Activated CD8-positive, alpha-beta memory T cell treated with anti-CD3 and anti-CD28 coated beads, Interleukin-2, amount 50 U/mL, for 1 hour (primary cell): Measurements from ENCODE around the gene SLC29A1.

Experiments used
- DNase-seq: peaks from one replicate; pipeline ENCODE4 v3.0.0-alpha.2; 2020; ENCODE audit errors: extremely low read depth

The SLC29A1 gene

DNA sequence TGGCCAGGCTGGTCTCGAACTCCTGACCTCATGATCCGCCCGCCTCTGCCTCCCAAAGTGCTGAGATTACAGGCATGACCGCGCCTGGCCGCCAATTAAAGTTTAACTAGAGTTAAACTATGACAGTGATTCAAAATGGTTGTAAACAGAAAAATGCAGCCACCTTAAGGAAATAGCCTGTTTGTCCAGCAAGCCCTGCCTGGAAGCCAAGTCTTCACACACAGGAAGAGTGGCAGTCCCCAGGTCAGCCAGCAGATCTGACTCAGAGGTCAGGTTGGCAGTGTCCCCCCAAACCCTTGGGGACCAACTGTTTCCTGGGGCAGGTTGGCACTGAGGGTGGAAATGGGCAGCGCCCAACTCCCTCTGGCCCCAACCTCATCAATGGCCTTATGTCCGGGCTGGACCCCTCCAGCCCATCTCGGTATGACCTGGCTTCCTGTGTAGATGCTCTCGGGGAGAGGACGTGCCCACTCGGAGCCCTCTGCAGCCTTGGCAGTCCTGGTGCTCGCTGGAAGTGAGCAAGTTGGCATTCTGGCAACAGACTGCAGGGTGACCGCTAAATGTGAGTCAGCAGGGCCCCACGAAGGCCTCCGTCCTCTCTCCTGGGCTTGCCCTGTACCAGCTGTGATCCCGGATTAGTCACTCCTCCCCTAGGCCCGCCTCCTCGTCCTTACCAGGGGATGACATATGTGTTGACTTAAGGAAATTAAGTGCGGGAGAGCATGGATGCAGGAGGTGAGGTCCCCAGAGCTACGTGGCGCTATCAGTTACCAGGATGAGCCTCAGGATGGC is 13.8 kb downstream of the SLC29A1 start:
- no peak for DNase-seq

GRCh38 chr6:44237813-44238433 is 14.5 kb downstream of the SLC29A1 start:
- no peak for DNase-seq

DNA sequence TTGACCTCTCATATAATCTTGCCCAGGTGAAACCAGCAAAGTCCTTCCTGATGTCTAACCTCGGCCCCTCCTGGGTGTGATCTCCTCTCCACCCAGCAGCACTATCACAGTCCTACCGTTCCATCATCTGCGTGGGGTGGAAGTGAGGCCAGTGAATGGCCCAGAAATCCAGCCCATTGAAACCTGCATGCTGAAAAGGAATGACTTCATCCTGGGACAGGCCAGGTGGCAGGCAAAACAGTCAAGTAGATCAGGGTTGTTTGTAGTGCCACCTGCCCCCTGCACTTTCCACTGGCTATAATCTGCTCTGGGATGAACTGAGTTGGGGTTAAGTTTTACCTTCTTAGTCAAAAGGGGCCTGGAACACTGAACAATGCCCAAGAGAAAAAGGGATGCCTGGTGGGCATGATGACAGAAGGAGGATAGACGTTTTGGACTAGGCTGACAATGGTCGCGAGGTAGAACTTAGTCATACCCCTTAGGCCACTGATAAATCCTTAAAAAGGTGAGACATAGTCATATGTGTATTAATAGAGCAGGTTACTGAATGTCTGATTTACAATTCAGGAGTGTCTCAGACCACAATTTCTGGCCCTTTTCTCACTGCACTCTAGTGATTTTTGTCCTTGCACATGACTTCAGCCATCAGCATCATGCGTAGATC is 15.4 kb downstream of the SLC29A1 start:
- DNase-seq: no peak

GRCh38 chr6:44243345-44243744 is 19.9 kb downstream of the SLC29A1 start:
- no peak for DNase-seq

DNA sequence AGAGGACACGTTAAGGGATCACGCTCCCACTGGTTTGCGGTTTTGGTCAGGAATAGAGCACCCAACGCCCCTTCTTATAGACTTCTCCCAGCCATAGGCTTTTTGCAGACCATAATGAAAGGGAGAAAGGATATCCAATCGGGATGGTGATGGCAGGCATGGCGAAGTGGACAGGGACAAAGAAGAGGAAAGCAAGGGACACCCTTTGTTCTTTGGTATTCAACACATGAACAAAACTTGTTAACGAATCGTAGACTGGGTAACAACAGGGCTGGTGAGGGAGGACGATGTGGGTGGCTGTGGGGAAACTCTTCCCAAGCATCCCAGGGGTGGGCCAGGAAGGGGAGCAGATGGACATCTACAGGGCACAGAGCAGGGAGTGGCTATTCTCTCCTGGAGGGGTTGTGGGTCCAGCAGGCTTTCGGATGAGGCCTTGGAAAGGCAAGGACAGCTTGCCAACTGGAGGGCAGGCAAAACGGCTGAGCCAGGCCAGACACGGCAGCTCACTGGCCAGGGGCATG is 22.1 kb downstream of the SLC29A1 start:
- DNase-seq: no peak

GRCh38 chr6:44245912-44246662 is 22.7 kb downstream of the SLC29A1 start:
- DNase-seq: no peak

DNA sequence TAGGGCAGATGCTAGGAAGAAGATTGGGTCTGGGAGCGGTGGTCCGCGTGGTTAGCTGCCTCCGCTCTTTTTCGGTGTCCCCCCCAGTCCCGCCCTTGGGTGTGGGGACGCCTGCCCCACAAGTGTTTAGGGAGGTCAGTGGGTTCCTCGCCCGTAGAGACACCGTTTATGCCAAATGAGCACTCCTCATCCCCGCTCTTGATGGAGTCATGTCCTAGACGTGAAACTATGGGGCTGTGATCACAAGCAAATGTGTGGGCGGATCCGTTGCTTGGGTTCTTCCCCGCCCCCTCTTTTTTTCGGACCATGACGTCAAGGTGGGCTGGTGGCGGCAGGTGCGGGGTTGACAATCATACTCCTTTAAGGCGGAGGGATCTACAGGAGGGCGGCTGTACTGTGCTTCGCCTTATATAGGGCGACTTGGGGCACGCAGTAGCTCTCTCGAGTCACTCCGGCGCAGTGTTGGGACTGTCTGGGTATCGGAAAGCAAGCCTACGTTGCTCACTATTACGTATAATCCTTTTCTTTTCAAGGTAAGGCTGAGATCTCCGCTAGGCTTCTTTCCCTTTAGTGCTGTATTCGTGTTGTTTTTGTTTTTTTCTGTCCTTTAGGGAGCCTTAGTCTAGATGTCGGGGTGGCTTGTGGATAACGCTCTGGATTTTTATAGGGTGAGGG is 23.4 kb downstream of the SLC29A1 start, which contains the start of gene HSP90AB1:
HSP90AB1 (plus strand) TSS at position 439 of the 675 bp plus-strand sequence. CDS start 1,529 bp downstream, outside the sequence.
- peak; percentile 95 for DNase-seq

DNA sequence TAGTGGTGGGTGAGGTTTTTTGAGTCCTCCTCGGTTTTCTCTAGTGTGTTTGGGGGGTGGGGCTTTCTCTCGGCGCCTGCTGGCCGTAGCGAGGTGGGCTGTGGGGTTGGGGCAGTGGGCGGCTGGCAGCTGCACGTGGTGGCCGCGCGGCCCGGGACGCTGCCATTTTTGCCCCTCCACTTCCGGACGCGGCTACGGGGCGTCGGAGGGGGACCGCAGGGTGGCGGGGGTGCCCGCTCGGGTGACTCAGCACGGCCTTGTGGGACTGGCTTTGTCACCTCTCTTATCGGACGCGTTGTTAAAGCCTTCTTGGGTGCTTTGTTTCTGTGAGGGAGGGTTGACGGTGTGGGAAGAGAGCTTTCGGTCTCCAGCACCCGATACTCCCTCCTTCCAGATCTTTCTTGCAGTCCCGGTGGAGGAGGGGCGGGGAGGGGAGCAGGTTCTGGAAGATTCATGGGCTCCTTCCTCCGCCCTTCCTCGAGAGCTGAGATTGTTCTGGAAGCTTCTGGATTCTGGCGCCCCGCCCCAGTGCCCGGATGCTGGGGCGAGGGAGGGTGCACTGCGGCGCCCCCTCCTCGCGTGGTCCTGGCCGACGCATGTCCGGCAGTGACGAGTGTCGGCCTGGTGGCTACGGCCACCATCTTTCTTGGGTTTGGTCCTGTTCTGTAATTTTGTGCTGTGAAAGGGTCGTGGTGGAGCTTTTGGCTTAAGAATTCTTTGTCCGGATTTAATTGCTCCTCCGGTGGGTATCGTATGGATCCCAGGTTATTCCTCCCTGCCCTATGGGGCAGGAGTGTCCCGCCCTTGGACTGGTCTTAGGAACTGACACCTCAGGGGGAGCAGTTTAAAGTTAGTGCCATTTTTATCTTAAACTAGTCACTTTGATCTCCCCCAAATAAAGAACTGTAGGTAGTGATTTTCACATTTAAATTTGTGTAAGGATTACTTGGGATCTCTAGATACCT is 24.2 kb downstream of the SLC29A1 start:
- DNase-seq: peak; percentile 79

GRCh38 chr6:44248579-44248978 is 25.2 kb downstream of the SLC29A1 start:
- no peak for DNase-seq

GRCh38 chr6:44249082-44249748 is 25.8 kb downstream of the SLC29A1 start:
- DNase-seq: no peak

- DNase-seq: no peak
These were observed 26.8 kb downstream of the SLC29A1 start for GRCh38 chr6:44250067-44250717.

- DNase-seq: no peak
These were observed 27.3 kb downstream of the SLC29A1 start for GRCh38 chr6:44250718-44251123.

- DNase-seq: no peak
These were observed 28.5 kb downstream of the SLC29A1 start for GRCh38 chr6:44251576-44252524.

GRCh38 chr6:44253307-44254101 is 30.1 kb downstream of the SLC29A1 start:
- no peak for DNase-seq

GRCh38 chr6:44254191-44255104 is 31.1 kb downstream of the SLC29A1 start:
- DNase-seq: no peak
